HG02973 (cell line): Measurements from ENCODE around the gene OR6V1.

Experiments used
- ATAC-seq: cut with Tn5 transposase; IDR thresholded peaks from one replicate; pipeline ENCODE4 v1.9.1; 2021; ENCODE audit warnings: moderate library complexity; ENCODE audit not compliant: unreplicated experiment

OR6V1 gene, protein sequence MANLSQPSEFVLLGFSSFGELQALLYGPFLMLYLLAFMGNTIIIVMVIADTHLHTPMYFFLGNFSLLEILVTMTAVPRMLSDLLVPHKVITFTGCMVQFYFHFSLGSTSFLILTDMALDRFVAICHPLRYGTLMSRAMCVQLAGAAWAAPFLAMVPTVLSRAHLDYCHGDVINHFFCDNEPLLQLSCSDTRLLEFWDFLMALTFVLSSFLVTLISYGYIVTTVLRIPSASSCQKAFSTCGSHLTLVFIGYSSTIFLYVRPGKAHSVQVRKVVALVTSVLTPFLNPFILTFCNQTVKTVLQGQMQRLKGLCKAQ

DNA sequence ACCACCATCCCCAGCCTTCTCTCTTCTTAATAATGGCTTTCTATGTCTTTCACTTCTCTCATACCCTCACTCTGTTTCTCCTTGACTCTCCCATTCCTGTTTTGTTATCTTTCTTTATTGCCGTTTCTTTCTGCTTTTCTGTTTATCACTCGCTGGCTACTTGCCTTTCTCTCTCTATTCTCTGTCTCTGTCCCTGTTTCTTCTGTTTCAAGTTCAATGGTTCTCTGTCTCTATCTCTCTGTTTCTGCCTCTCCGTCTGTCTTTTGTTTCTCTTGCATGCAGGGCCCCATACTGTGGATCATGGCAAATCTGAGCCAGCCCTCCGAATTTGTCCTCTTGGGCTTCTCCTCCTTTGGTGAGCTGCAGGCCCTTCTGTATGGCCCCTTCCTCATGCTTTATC is at the start of gene OR6V1:
Gene OR6V1 (plus strand): TSS at position 301 of the 400 bp plus-strand sequence. CDS start 0 bp downstream, at position 301.
- no peak for ATAC-seq

DNA sequence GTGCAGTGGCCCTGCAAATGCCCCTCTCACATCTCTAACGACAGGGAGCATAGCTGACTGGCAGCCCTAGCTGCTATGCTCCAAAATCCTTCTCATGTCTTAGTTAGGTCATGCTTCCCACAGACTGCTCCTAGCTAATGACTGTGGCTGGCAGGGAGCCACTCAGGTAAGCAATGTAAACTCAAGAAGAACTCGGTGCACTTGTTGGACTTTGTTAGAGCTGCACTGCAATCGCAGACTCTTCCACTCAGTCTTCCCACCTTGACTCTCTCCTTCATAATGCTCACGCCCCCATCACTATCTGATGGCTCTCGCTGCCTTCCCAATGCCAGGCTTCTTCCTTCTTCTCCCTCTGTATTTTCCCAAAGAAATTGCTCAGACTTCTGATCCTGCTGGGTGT is 49.2 kb upstream of the OR6V1 start:
- ATAC-seq = no peak

DNA sequence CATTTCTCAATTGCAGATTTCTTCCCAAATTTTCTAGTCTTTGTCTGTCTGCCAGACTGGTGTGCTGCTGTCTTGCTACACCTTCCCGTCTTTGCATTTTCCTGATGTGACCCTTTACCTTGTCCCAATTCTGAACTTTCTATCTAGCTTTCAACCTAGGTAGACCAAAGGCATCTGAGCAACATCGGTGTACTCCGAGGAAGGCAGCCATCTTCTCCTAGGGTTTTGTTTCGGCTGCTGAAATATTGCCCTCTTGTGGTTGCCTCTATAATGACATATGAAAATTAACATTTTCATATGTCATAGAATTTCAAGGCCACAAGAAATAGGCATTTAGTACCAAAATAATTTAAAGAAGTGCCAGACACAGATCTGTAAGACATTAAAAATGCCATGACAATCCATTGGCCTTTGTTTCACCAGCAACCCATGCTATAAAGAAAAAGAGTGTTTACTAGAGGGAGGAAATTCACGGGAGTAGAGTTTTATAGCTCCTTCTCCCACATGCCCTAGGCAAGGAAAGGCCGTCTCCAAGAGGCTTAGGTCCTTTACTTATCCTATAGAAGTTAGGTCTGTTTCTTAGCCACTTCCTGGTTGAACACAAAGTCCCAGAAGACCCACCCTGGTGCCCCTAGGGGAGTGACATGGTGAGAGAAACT is 48.6 kb upstream of the OR6V1 start:
- ATAC-seq = peak; percentile 44

DNA sequence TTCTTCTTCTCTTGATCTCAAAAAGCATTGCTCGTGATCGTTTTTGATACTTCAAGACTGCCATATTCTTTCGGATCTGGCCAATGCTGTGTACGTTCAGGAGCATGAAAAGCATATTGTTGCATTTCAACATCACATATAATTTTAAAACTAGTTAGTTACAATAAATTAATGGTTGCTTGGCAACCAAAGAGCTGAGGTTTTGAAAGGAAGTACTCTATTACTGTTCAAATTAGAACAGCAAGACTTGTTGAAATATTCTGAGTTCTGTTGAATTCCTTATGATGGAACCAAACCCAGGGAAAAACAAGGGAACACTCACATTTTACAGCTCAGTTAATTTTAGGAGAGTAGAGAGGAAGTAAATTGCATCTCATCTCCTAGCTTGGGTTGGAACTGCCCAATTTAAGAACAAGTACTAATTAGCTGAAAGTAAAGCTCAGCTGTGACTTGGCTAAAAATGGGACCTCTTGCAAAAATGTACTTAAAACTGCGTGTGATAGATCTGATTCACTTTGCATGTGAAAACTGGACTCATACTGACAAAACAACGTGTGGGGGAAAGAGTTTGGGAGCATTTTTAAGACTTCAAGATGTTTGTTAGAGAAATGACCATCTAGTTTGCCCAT is 46.4 kb upstream of the OR6V1 start:
- ATAC-seq = no peak

DNA sequence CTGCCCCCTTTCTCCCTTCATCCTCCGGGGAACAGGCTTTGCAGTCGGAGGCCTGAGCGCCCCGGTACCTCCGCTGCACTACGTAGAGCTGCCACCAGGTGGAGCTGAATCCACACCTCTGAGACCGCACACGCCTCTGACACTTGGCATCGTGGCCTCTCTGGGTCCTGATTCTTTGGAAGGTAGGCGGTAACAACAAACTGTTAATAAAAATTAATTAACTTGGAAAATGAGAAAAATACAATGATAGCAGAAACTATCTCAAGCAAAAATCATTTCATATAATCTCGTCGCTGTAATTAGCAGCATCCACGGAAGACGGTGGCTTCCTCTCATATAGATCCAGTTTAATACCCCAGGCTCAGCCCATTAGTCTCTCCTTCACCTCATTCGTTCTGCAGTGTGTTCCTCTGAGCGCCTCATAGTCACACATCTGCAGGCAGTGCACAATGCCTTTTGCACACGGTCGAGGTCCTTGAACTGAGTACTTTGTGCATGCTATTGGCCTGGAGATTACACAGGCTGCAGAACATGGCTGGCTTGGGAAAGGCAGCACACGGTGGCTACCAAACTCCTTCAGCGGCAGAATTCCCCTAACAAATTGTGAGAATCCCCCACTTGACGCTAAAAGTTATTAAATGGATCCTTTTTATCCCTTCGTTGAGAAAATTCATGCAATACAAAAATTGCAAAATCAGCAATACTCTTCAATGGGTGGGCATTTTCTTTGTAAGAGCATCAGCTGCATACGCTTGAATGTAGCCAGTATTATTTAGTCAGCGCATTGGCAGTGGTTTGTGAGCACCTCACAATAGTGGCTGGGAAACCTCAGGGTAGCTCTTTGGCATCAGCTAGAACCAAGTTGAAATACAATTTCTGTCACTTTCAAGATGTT is 43.9 kb upstream of the OR6V1 start:
- peak; percentile 94 for ATAC-seq

DNA sequence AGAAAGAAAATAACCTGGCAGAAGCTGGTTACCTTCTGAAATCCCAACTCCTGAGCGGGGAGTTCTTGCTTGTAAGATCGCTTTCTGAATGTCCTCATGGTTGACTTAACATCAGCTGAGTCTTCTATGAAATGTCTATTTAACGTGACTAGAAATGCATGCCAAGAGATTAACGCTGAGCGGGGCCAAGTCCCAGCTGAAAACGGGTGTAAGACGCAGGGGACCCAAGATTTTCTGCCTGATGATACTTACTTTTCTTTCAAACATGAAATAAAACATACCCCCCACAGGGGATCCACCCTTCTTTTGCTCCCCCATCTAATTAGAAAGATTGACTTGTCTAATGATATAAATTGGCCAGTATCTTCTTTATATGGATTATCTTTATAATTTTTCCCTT is 40.1 kb upstream of the OR6V1 start:
- no peak for ATAC-seq

DNA sequence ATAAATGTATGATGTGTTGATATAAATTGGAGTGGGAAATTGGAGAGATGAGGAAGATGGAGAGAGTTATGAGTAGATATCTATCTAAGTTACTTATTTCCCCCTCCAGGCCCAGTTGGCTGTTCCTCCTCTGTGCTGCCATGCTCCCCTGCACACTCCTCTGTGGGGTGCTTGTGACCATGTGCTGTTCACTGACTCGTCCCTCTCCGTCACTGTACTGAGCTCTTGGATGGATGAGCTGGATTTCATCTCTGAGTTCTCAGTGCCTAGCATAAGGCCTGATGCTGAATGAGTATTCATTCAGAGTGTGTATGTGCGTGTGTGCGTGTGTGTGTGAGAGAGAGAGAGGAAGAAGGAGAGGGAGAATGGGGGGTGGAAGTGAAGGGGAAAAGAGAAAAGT is 39.7 kb upstream of the OR6V1 start:
- ATAC-seq = no peak

DNA sequence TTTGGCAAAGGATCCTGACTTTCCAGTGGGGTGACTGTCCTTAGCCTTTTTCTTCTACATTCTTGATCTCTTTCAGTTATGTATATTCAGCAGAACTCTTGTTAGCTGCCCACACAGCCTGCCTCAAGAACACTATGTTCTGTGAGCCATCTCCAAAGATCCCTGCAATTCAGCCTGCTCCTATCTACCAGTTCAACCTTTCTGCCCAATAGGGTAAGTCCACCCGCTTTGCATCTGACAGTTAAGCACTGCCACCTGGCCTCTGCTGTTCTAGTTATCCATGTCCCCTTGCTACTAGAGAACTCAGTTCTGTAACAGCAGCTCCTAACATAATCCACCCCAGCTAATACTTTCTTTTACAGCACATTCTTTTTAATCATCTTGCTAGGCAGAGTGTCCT is 38.7 kb upstream of the OR6V1 start:
- ATAC-seq = no peak

DNA sequence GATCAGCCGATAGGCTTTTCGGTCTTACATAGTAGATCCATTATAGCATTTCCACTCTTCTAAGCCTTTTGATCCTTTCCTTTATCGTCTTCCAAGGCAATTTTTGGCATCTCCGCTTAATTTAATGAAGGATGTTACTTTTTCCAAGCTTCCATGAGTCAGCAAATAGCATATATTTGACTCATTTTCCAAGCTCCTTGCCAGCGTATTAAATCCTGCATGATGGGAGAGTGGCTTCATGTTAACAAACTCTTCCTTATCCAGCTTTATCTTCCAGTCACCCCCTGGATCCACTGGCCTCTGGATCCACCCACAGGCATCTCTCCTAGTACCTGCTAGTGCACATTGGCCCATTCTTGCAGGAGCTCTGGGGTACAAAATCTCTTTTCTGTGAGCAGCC is 38.2 kb upstream of the OR6V1 start:
- no peak for ATAC-seq

DNA sequence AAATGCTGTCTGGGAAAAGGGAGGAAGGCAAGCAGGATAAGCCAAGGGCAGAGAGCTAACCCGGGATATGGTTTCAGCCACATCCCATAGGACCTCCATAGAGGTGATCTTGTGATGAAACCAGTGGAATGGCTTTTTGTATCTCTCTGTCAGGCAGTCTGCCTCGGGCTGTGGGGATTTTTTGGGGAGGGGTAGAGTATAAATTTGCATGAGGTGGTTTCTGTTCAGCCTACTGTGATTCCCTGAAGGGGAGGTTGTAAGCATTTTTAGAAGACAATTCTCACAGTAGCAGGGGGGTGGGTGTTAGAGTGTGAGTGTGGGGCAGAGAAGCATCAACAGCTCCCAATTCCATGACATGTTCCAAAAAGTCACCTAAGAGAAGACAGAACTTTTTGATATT is 37.1 kb upstream of the OR6V1 start:
- peak; percentile 95 for ATAC-seq

DNA sequence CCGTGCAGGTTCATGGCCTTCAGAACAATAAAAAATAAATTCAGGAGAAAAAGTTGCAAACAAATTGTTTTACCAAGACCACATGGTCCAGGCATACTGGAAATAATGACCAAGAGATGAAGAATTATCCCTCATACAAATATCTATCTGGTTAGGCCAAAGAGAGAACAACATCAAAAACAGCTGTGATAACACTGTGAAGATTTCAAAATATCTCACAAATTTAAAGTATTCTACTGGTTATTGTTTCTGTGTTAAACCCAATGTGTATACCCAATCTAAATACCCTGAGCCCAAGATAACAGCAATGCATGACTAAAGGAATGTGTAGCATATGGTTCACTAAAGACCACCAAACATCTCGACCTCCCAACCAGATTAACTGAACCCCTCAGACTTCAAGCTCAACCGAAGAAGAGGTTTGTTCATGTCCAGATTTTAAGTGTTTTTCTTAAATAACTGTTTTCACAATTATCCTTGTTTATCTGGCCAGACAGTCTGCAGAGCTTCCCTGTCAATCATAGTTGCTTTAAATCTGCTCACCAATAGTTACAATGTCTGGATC is 36.1 kb upstream of the OR6V1 start:
- ATAC-seq = no peak

DNA sequence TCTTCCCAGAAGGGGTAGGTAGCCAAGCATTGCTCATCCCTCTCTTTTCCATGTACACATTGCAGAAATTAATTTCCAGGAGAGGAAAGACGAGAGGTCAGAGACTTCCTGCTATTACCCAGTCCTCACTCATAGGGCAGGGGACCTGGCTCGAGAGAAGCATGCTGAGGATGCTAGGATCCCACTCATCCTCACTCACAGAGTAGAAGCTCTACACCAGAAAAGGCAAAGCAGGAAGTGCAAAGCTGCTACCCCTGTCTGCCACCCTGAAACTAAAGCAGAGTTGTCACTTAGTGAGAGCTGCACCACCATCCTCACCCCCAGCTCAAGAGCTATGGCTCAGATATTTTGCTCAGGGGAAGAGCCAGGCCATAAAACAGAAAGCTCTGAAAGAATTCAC is 35.1 kb upstream of the OR6V1 start:
- ATAC-seq = no peak

DNA sequence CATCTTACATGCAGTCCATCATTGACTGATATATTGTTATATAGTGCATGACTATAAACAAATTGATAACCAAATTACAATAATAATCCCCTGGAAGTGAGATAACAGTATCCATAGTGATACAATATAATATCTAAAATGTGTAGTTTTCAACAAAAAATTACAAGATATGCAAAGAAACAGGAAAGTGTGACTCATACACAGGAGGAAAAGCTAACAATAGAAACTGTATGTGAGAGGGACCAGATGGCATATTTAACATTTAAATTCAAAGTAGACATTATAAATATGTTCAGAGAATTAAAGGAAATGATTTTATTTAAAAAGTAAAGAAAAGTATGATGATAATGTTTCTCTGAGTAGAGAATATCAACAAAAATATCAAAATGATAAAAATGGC is 33.2 kb upstream of the OR6V1 start:
- ATAC-seq = no peak

DNA sequence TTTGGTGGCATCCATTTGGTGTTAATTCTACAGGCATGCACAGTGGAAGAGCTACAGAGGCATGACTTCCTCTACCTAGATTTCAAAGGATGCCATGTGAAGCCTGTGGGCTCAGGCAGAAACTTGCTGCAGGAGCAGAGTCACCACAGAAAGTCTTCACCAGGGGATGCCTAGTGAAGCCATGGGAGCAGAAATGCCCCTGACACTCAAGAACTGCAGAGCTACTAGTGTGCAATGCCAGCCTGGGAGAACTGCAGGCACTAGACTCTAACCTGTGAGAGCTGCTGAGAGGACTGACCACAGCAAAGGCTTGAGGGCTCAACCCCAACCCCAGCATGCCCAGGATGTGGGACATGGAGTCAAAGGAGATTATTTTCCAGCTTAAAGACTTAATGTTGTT is 29.1 kb upstream of the OR6V1 start:
- no peak for ATAC-seq

DNA sequence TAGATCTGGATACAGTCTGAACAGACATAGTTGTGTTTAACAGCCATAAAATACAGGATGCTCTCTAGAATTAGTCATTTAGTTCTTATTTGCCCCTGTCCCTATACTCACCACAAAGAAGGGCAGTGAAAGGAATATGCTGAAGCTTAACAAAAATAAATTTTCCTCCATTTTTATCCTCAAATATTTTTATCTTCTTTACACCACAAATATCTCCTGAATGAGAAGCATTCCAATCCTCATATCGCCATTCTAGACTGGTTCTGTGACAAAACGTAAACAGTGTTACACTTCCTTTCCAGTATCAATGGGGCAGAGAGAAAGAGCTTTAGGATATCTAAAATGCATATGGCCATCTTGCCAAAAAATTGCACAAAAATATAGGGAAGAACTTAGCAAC is 26.8 kb upstream of the OR6V1 start:
- ATAC-seq = no peak

DNA sequence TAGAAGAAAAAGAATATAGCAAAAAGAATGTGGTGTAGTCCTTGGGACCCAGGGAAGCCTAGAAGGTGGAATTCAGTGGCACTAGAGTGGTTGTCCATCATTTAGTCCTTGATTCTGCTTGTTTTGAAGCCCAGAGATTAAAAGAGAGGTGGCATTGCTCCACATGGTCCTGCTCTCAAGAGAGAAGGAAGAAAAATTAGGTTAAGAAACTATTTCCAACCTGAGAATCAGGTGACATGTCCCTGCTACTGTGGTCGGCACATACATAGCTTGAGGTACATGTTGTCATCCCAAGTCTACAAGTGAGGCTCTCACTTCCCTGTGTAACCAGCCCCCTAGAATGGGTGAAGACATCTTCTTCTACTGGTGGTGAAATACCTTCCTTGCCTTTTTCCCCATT is 25.1 kb upstream of the OR6V1 start, which contains the start of gene OR9A2:
Gene OR9A2 (minus strand): TSS at position 101 of the 400 bp plus-strand sequence. CDS start 0 bp downstream, at position 101.
- no peak for ATAC-seq

DNA sequence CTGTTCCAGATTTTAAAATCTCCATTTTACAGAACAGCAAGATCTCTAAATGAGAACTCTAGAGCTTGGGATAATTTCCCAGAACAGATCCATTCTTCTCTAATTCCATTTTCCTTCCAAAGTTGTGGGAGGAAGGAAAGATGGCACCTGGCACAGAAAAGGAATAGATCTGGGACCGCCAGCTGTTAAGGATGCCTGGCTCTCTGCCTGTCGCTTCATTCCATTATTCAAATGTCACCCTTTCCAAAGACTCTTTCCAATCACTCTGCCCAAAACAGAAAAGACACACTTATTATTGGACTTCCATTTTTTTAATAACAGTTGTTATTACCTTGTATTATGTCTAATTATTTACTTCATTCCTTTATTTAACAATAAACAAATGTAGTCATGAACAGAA is 24.5 kb upstream of the OR6V1 start:
- no peak for ATAC-seq

DNA sequence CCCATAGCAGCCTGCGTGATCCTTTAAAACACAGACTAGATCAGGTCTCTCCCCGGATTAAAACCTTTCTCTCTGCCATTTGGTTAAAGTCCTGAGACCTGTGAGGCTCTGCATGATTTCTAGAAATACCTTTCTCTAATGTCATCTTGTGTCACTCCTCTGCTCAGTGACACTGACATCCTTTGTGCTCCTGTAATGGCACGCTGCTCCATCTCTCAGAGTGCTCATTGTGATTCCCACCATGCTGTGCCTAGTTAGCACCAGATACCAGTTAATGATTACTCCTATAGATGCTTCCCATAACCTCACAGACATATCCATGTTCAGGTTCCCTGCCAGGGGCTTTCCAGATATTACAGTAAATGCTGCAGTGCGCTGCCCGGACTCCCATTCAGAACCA is 13.5 kb upstream of the OR6V1 start:
- no peak for ATAC-seq

DNA sequence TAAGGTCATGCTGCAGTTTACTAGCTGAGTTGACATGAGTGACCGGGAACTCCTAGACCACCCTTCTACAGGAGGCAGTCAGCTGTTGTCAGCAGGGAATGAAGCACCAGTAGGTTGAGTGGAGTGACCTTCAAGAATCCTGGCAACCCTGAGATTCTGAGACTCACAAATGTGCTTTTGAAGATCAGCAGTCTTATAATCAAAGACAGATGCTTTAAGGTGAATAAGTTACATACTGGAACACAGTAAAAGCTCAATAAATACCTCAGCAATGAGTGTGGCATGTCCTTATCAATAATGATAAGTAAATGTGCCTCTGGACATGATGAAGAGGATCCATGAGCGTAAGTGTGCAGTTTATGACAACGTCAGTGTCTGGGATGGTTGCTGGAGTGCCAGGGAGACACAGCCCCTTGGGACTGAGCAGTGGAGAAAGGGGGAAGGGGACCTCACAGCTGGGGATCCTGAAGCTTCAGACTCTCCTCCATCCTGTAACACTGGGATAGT is 11.9 kb upstream of the OR6V1 start:
- ATAC-seq = no peak

DNA sequence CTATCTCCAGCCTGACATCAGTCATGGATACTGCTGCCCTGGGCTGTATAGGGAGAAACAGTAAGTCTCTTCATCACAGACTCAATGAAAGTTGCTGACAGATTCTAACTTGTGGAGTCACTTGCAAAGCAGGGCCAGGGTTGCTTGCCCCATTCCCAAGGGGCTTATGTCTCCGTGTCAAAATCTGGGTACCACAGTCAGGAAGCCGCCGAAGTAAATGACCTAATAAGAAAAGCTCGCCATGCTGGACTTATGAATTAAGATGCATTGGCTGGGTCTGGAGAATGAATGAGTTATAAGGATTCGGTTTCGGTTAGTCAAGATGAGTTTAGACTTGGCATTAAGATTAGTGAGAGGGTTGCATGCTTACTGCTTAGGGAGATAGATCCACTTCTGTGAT is 10.8 kb upstream of the OR6V1 start:
- ATAC-seq = no peak
